ENCODE measurements around the gene GKN1.

Gene GKN1, protein sequence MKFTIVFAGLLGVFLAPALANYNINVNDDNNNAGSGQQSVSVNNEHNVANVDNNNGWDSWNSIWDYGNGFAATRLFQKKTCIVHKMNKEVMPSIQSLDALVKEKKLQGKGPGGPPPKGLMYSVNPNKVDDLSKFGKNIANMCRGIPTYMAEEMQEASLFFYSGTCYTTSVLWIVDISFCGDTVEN

GRCh38 chr2:68974251-68974650, at the start of gene GKN1:
TSS of gene GKN1 (plus strand) at chr2:68974636. CDS start at chr2:68974678, 42 bp downstream.
- FAIRE-seq: peak; percentile 13
- DNase-seq (ENCODE audit: insufficient read length, low spot score): no peak

DNA sequence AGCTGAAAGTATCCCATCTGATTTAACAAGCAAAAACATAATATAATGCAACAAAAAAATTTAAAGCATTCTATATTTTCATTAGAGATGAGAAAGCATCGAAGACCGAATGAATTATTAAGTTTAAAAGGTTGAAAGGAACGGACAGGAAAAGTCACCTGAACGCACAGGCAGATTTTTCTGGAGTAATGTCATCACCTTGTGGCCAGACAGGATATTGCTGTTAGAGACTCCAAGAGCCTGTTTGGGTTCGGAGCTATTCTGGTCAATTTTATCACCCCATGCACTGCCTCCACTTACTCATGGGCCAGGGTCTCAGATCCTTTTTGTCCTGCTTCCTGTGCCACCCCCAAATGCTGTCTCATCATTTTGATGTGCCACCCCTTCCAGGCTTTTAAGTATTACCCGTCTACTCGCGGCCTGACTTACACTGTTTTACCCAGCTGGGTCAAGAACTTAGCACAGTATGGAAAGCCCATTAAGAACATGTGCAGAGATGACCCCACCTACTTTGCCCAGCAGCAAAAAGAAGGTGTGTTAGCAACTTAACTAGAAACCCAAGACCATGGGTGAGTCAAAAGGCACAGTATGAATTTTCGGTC, 49.0 kb upstream of the GKN1 start:
- FAIRE-seq: peak; percentile 33
- peak; percentile 49 for DNase-seq (ENCODE audit: insufficient read length, low spot score)

- FAIRE-seq: no peak
These were observed 47.6 kb upstream of the GKN1 start for GRCh38 chr2:68926796-68927195.

GRCh38 chr2:68931149-68931711, 43.2 kb upstream of the GKN1 start:
- FAIRE-seq: no peak
- DNase-seq (ENCODE audit: insufficient read length, low spot score): no peak

More at GRCh38 chr2:68926796-68927195, 47.6 kb upstream of the GKN1 start:
- DNase-seq (ENCODE audit: insufficient read length, low spot score): no peak

DNA sequence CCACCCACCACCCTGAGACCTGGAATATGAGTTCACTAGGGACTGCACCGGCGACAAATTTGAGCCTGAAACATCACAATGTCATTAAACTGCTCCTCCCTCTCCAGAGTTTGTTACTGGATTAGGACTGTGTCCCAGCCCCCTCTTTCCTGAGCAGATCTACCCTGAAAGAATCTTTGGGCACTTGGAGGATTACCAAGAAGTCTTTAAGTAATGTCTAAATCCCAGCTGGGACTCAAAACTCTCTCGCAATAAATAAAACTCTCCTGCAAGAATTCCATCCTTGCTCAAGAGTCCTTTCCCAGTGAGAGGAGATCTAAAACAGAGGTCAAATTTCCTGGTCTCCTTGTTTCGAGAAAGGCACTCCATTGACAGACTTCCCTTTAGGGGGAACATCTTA, 42.6 kb upstream of the GKN1 start:
- no peak for DNase-seq (ENCODE audit: insufficient read length, low spot score)
- no peak for FAIRE-seq

GRCh38 chr2:68932402-68932801, 42.0 kb upstream of the GKN1 start:
- DNase-seq (ENCODE audit: insufficient read length, low spot score) (no peak), FAIRE-seq (no peak)

DNA sequence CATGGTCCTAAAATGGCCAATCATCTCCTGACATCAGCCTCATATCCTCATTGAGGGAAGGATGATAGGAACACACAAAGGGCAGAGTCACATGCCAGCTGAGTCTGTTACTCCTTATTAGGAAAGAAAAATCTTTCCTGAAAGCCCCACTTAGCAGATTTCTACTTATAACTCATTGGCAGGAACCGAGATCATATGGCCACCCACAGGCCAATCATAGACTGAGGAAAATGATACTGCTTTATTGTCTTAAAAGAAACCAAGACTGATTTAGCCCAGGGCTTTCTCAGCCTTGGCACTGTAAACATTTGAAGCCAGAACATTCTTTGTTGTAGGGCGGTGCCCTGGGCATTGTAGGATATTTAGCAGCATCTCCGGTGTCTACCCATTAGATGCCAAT, 40.4 kb upstream of the GKN1 start:
- FAIRE-seq: no peak
- DNase-seq (ENCODE audit: insufficient read length, low spot score): no peak

DNA sequence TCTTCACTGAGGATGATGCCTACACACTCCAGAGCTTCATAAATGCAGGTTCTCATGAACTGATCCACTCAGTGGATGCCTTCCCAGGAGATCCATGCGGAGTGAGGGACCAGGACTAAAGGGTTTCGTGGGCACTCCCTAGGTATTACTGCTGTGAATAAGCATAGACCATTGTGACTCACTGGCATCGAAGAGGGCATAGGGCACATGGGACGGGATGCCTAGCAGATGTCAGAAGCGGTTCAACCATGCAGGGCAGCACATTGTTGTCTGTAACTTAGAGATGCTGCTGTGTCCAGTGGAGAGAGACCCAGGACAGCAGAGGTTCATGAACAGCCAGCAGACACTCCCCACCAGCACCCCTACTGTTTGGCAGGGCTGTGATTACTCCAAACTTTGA, 39.0 kb upstream of the GKN1 start:
- peak; percentile 38 for FAIRE-seq

GRCh38 chr2:68936427-68936826, 38.0 kb upstream of the GKN1 start:
- DNase-seq (ENCODE audit: insufficient read length, low spot score) (peak; percentile 23), FAIRE-seq (peak; percentile 33)

More for the DNA sequence above, 39.0 kb upstream of the GKN1 start:
- DNase-seq (ENCODE audit: insufficient read length, low spot score): no peak

DNA sequence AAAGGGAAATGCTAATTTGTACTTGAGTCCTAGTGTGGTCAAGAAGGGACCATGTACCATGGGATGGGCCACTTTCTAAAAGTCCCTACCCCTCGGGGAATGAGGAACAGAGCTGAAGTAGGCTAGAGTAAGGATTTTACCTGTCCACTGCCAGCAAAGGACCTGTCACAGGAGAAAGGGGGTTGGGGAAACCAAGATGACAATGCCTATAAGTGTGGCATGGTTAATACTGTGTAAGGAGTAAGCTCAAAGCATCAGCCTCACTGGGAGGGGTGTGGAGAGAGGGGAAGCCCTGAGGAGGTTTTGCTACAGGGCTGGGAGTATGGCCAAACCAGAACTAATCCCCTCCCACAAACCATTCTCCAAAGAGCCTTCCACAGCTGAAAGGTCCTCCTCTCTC, 37.5 kb upstream of the GKN1 start:
- FAIRE-seq (no peak), DNase-seq (ENCODE audit: insufficient read length, low spot score) (no peak)

GRCh38 chr2:68937346-68938055, 36.9 kb upstream of the GKN1 start:
- FAIRE-seq (peak; percentile 70), DNase-seq (ENCODE audit: insufficient read length, low spot score) (no peak)

DNA sequence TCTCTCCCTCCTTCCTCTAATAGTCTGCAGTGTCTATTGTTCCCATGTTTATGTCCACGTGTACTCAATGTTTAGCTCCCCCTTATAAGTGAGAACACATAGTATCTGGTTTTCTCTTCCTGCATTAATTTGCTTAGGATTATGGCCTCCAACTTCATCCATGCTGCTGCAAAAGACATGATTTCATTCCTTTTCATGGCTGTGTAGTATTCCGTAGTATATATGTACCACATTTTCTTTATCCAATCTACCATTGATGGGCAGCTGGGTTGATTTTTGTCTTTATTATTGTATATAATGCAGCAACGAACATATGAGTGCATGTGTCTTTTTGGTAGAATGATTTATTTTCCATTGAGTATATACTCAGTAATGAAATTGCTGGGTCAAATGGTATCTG, 35.5 kb upstream of the GKN1 start:
- peak; percentile 4 for FAIRE-seq

GRCh38 chr2:68939962-68940361, 34.5 kb upstream of the GKN1 start:
- no peak for FAIRE-seq
- DNase-seq (ENCODE audit: insufficient read length, low spot score): no peak

More for the DNA sequence above, 35.5 kb upstream of the GKN1 start:
- no peak for DNase-seq (ENCODE audit: insufficient read length, low spot score)

DNA sequence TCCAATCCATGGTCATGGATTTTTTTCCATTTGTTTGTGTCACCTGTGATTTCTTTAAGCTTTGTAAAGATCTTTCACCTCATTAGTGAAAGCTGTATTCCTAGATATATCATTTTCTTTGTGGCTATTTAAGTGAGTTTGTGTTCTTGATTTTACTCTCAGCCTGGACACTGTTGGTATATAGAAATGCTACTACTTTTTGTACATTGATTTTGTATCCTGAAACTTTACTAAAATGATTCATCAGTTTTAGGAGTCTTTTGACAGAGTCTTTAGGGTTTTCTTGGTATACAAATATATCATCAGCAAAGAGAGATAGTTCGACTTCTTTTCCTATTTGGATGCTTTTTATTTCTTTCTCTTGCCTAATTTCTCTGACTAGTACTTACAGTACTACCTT, 34.1 kb upstream of the GKN1 start:
- no peak for FAIRE-seq
- no peak for DNase-seq (ENCODE audit: insufficient read length, low spot score)

GRCh38 chr2:68942827-68943226, 31.6 kb upstream of the GKN1 start:
- DNase-seq (ENCODE audit: insufficient read length, low spot score) (no peak), FAIRE-seq (no peak)

DNA sequence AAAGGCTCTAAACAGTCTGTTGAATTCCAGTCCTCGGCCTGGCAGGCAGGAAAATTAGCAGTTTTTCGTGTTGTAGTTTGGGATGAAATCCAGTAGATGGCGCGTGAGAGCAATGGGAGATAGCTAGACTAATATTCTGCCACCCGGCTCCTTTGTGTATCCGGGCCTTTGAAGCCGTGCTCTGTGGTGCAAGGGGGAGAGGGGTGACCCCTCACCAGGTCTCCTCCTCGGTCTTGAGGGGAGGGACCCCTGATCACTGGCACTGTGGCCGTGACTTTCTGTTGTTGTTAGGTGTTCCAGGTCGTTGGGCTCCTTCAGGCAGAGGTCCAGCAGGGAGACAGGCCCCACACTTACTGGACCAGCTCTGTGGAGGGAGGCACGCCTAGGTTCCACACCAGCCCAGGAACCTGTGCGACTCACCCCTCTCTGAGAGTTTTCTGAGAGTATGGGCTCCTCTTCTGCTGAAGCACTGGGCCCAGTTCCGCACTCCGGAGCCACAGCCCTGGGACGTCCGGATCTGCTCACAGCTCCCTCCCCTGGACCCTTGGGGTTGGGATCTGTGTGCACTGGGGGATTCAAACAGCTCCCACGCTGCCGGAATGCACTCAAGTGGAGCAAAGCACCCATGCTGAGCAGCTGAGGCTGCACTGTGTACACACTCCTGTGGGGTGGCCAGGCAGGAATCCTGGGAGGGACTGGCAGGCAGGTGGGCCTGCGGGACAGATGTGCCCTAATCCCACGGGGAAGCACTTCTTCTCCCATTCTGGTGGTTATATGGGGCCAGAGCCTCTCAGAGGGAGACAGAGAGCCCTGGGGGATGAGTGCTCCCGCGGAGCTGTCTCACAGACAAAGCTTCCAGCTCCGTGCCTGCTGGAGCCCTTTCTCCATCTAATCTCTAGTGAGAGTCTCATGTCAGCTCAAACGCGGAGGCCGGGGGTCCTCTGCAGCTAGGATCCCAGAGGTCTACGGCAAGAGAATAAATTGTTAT, 30.6 kb upstream of the GKN1 start:
- FAIRE-seq: peak; percentile 86
- peak; percentile 69 for DNase-seq (ENCODE audit: insufficient read length, low spot score)

DNA sequence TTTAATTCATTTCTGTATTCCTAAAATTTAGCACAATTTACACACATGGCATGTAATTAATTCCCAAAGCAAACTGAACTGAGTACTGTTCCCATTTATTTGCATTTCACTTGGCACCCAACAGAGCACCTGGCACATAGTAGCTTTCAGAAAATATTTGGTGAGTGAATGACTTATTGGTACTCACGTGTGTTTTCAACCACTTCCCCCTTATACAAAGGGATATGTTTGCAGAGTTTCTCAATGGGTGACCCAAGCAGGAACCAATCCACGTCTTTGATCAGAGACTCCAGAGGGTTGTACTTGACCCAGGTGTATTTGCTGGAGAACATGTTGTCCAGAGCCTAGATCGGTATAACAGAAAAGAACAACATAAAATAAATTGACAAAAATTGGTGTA, 28.3 kb upstream of the GKN1 start:
- DNase-seq (ENCODE audit: insufficient read length, low spot score) (no peak), FAIRE-seq (no peak)

- DNase-seq (ENCODE audit: insufficient read length, low spot score) (no peak), FAIRE-seq (no peak)
These were observed 25.7 kb upstream of the GKN1 start for GRCh38 chr2:68948710-68949109.

DNA sequence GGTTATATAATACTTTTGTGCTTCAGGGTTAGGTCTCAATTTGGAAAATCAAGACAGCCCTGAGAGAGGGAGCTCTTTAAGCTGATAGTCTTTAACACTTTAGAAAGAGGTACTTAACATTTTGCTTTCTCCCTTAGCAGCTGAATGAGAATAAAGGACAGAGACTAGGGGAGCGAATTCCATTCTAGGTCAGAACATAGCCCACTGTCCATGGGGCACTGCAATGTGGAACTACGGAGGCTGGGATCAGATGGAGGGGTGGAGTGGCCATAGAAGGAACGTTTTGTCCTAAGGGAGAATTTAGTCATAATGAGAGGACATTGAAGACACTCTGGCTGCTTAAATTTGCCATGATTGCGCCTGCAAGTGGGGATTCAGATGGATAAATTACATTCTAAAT, 22.5 kb upstream of the GKN1 start:
- no peak for DNase-seq (ENCODE audit: insufficient read length, low spot score)
- no peak for FAIRE-seq

DNA sequence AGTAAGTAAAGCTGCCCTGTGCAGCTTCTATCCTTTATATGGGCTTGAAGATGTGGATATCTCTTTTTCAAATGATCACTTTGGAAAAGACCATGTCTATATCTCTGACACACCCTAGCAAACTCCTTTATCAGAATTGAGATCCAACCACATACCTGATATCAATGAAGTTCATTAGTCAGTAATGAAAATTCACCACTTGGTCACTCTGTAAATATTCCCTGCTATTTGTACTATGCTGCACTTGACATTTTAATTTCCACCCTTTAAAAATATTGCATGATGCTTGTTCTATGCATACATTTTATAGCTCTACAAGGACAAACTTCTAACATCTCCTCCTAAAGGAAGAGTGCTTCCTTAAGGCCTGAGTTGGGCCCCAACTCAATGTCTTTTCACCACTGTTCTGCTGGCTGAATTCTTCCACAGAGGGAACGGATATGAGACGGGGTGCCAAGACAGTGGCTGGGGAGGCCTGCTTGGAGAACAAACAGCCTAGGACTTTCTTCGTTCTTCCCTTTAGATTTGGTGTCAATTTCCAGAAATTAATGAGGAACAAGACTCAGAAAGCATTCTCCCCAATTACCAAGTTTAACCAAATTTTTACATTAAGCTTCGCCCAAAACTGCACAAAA, 21.4 kb upstream of the GKN1 start, which contains the start of gene GKN2:
Gene GKN2, minus strand, starts transcription at position 7 of the 635 bp plus-strand sequence. CDS start 32 bp downstream, outside the sequence.
- no peak for FAIRE-seq
- DNase-seq (ENCODE audit: insufficient read length, low spot score): no peak
